ENCODE results near the gene KMT2B. TPM values are rescaled to one million over a fixed set of nuclear protein-coding genes. Genes with fewer than 3 reads are reported as not detected.

Gene KMT2B
- total and polyA plus RNA-seq, 2 donors (not counting 1 experiment from before 2014, with no cell fraction given) = 85.6 to 96.9 TPM

DNA sequence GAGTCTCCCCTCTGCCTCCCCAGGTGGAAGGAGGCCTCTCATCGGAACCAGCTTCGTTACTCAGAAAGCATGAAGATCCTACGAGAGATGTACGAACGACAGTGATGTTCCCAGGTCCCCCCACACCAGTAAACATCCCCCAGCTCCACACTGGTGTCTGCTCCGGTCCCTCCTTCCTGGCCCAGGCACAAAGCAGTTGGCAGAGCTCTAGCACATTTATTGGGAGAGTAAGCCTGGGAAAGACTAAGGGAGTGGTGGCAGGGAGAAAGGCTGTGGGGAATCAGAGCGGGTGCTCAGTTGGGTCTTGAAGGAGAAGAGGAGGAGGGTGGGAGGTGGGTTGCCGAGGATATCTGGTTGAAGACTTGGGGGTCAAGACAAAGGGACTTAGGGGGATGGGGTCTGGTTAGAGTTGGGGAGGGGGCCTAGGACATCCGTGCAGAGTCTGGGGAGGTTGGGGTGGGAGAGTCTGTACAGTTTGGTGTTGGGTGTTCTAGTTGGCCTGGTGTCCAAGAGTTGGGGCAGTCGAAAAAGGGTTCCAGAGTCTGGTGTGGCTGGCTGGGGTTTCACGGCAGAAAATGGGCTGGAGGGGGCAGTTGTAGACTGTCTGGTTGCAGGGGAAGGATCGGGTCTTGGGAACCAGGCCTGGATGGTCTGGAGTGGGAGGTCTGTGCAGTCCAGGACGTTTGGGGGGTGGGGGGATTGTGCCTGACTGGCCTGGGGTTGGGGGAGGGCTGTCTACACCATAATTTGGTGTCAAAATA, 36.7 kb downstream of the KMT2B start:
- peaks cover 0 to 26% (median 10%) of the 10 kb centered on the region in 4 experiments for H3K27me3 ChIP-seq (replicated peaks in 1 of 4; ENCODE audit: control extremely low read depth in 1 of 4, control insufficient read depth in 3 of 4, insufficient read depth in 4 of 4, low read length in 3 of 4)
- TF ChIP-seq EZH2 (IDR thresholded peaks at IDR 0.05; ENCODE audit: borderline replicate concordance, insufficient read depth, low read depth, low read length, poor library complexity, severe bottlenecking) = no peak
- no peak for TF ChIP-seq CTCF (IDR thresholded peaks at IDR 0.05)
- DNase-seq (no peak), ATAC-seq (ENCODE audit: low read depth) (no peak)
- H3K79me2 ChIP-seq (ENCODE audit: control insufficient read depth, insufficient read depth, low read length) = peaks cover 27% of the 10 kb centered on the region
- Mint-ChIP-seq H3K27ac (no peak overlapping the region), H3K4me3 (peak overlapping the region; percentile 13), H3K4me1 (peaks cover 37% of the 10 kb centered on the region), H3K9me3 (ENCODE audit: insufficient read depth) (no peaks in the 10 kb centered on the region), H3K27me3 (peaks cover 17% of the 10 kb centered on the region)
- H3K9ac ChIP-seq (ENCODE audit: low read length) = no peak overlapping the region
- WGBS (ENCODE audit: insufficient coverage) = 92% methylated on average over 10 of the region's 13 CpGs
- intact Hi-C loops (cut with micrococcal nuclease) = loop anchor here (5.0 kb wide), 1 partner anchor 62 kb away; no protein-coding TSS in a partner anchor
- peaks cover 4% of the 10 kb centered on the region for H4K20me1 ChIP-seq (ENCODE audit: control insufficient read depth, insufficient read depth, low read length, poor library complexity, severe bottlenecking)
- peaks cover 0 to 10% (median 0%) of the 10 kb centered on the region in 3 donors for H3K9me3 ChIP-seq (ENCODE audit: control extremely low read depth in 1 of 3, control insufficient read depth in 2 of 3, insufficient read depth in 1 of 3, low read length in 2 of 3)
- H2AFZ ChIP-seq (ENCODE audit: insufficient read depth, low read depth, low read length, poor library complexity, severe bottlenecking) = no peak overlapping the region
- no peak overlapping the region for H3K4me3 ChIP-seq (ENCODE audit: control extremely low read depth in 1 of 5, extremely low read depth in 1 of 5, insufficient read depth in 1 of 5, low read depth in 2 of 5, low read length in 4 of 5)
- ChIA-PET POLR2A (no interaction called here), CTCF (interaction anchor here (1.0 kb wide), 1 partner anchor 60 kb away, joined by 3 read pairs; no protein-coding TSS in a partner anchor)
- H3K27ac ChIP-seq (ENCODE audit: low read length in 2 of 2) = no peak overlapping the region
- H3K36me3 ChIP-seq (replicated peaks in 1 of 2; ENCODE audit: control extremely low read depth in 1 of 2, control insufficient read depth in 1 of 2, extremely low read depth in 1 of 2, insufficient read depth in 2 of 2, low read length in 1 of 2) = peaks cover 0 to 20% of the 10 kb centered on the region in 2 experiments
- peaks cover 27 to 35% of the 10 kb centered on the region in 2 donors for H3K4me1 ChIP-seq (ENCODE audit: control insufficient read depth in 2 of 2, insufficient read depth in 2 of 2, low read length in 2 of 2)
- H3K4me2 ChIP-seq (replicated peaks; ENCODE audit: low read depth, low read length, poor library complexity, severe bottlenecking) = no peak overlapping the region

DNA sequence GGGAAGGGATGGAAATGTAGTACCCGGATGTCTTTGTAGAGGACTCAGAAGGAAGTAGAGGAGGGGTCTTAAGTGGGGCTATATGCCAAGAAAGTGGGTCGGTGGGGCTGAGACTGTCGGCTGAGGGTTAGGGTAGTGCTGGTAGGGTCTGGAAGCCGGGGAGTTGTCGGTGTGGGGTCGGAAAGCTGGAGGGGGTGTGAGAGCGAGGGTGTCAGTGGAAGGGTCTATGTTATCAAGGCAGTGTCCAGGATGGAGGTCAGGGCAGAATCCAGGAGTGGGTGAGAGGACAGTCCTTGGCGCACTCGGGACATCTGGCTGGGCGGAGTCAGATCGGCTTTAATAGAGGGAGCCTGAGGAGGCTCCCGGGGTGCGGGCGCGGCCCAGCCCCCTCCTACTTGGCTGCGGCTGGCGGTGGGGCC, 37.3 kb downstream of the KMT2B start:
- intact Hi-C loops (cut with micrococcal nuclease) = loop anchor here (5.0 kb wide), 1 partner anchor 63 kb away; no protein-coding TSS in a partner anchor
- no peak overlapping the region for H3K27ac Mint-ChIP-seq
- Histone ChIP-seq H3K36me3 (replicated peaks in 1 of 2; ENCODE audit: control extremely low read depth in 1 of 2, control insufficient read depth in 1 of 2, extremely low read depth in 1 of 2, insufficient read depth in 2 of 2, low read length in 1 of 2) (peaks cover 0 to 20% of the 10 kb centered on the region in 2 experiments), H2AFZ (ENCODE audit: insufficient read depth, low read depth, low read length, poor library complexity, severe bottlenecking) (no peak overlapping the region), H3K4me2 (replicated peaks; ENCODE audit: low read depth, low read length, poor library complexity, severe bottlenecking) (peak overlapping the region; percentile 98), H4K20me1 (ENCODE audit: control insufficient read depth, insufficient read depth, low read length, poor library complexity, severe bottlenecking) (peaks cover 4% of the 10 kb centered on the region), H3K9ac (ENCODE audit: low read length) (no peak overlapping the region), H3K4me3 (ENCODE audit: control extremely low read depth in 1 of 5, extremely low read depth in 1 of 5, insufficient read depth in 1 of 5, low read depth in 2 of 5, low read length in 4 of 5) (no peak overlapping the region), H3K79me2 (ENCODE audit: control insufficient read depth, insufficient read depth, low read length) (peaks cover 26% of the 10 kb centered on the region), H3K27ac (ENCODE audit: low read length in 2 of 2) (no peak overlapping the region), H3K4me1 (ENCODE audit: control insufficient read depth in 2 of 2, insufficient read depth in 2 of 2, low read length in 2 of 2) (peaks cover 24 to 35% of the 10 kb centered on the region in 2 donors), H3K27me3 (replicated peaks in 1 of 4; ENCODE audit: control extremely low read depth in 1 of 4, control insufficient read depth in 3 of 4, insufficient read depth in 4 of 4, low read length in 3 of 4) (peaks cover 0 to 26% (median 10%) of the 10 kb centered on the region in 4 experiments), H3K9me3 (ENCODE audit: control extremely low read depth in 1 of 3, control insufficient read depth in 2 of 3, insufficient read depth in 1 of 3, low read length in 2 of 3) (peaks cover 0 to 10% (median 0%) of the 10 kb centered on the region in 3 donors)
- H3K9me3 Mint-ChIP-seq (ENCODE audit: insufficient read depth) = no peaks in the 10 kb centered on the region
- 80% methylated on average over 17 of the region's 17 CpGs for WGBS (ENCODE audit: insufficient coverage)
- peak overlapping the region; percentile 13 for H3K4me3 Mint-ChIP-seq
- TF ChIP-seq EZH2 (IDR thresholded peaks at IDR 0.05; ENCODE audit: borderline replicate concordance, insufficient read depth, low read depth, low read length, poor library complexity, severe bottlenecking) (no peak), CTCF (IDR thresholded peaks at IDR 0.05) (no peak)
- peaks cover 17% of the 10 kb centered on the region for H3K27me3 Mint-ChIP-seq
- ChIA-PET POLR2A (interaction anchor here (2.2 kb wide), 1 partner anchor 10 kb away, joined by 17 read pairs; the partner anchor contains the start of genes PSENEN and U2AF1L4), CTCF (interaction anchor here (1.3 kb wide), 1 partner anchor 15 kb away, joined by 3 read pairs; no protein-coding TSS in a partner anchor)
- ATAC-seq (ENCODE audit: low read depth) (no peak), DNase-seq (no peak)
- peaks cover 35% of the 10 kb centered on the region for H3K4me1 Mint-ChIP-seq
